HL-60/S4 treated with retinoic acid at 250 ng/mL for 4 days and 3 days (cell line): ENCODE data around the gene FRS2.
"Not testable (repeated sequence)": the region's sequence is repeated elsewhere in the genome, so short reads cannot be mapped to it uniquely, and the experiment has no call there.

ENCODE experiments used
- in situ Hi-C: fragments of 300-500 bp; cut with MboI; formaldehyde crosslinking; loops from 2 replicates; pipeline ENCODE4 v1.7.0; 2022; ENCODE audit warnings: low sequenced_read_pairs

The FRS2 gene

GRCh38 chr12:69470189-69471075 is at the start of gene FRS2:
Gene FRS2 (plus strand): TSS chr12:69470388. CDS start chr12:69569031, 98,643 bp downstream.
- in situ Hi-C loops: no loop called here

- in situ Hi-C loops: no loop called here
Observed at GRCh38 chr12:69421548-69421947, 48.6 kb upstream of the FRS2 start.

GRCh38 chr12:69423037-69423905 is 46.9 kb upstream of the FRS2 start:
- in situ Hi-C loops: no loop called here

- in situ Hi-C loops: no loop called here
Observed at GRCh38 chr12:69425417-69425816, 44.8 kb upstream of the FRS2 start.

- in situ Hi-C loops: no loop called here
Observed at GRCh38 chr12:69428351-69429073, 41.7 kb upstream of the FRS2 start.

GRCh38 chr12:69430942-69431590 is 39.1 kb upstream of the FRS2 start:
- in situ Hi-C loops: no loop called here

GRCh38 chr12:69431591-69432222 is 38.5 kb upstream of the FRS2 start:
- in situ Hi-C loops: no loop called here

- in situ Hi-C loops: no loop called here
Observed at GRCh38 chr12:69433653-69434052, 36.5 kb upstream of the FRS2 start.

- in situ Hi-C loops: no loop called here
Observed at GRCh38 chr12:69435644-69436043, 34.5 kb upstream of the FRS2 start.

- in situ Hi-C loops: no loop called here
Observed at GRCh38 chr12:69437073-69437472, 33.1 kb upstream of the FRS2 start.

- in situ Hi-C loops: no loop called here
Observed at GRCh38 chr12:69438539-69438938, 31.6 kb upstream of the FRS2 start.

- in situ Hi-C loops: no loop called here
Observed at GRCh38 chr12:69440016-69440415, 30.2 kb upstream of the FRS2 start.

GRCh38 chr12:69440886-69441285 is 29.3 kb upstream of the FRS2 start:
- in situ Hi-C loops: no loop called here

GRCh38 chr12:69442894-69443293 is 27.3 kb upstream of the FRS2 start:
- in situ Hi-C loops: no loop called here

GRCh38 chr12:69443916-69444315 is 26.3 kb upstream of the FRS2 start:
- in situ Hi-C loops: no loop called here

- in situ Hi-C loops: no loop called here
Observed at GRCh38 chr12:69447892-69448291, 22.3 kb upstream of the FRS2 start.

GRCh38 chr12:69452598-69453132 is 17.5 kb upstream of the FRS2 start:
- in situ Hi-C loops: not testable (repeated sequence)

- in situ Hi-C loops: no loop called here
Observed at GRCh38 chr12:69456239-69456638, 13.9 kb upstream of the FRS2 start.

GRCh38 chr12:69457433-69457832 is 12.8 kb upstream of the FRS2 start:
- in situ Hi-C loops: no loop called here

- in situ Hi-C loops: no loop called here
Observed at GRCh38 chr12:69459477-69459876, 10.7 kb upstream of the FRS2 start.
